Stimulated activated CD4-positive, alpha-beta T cell treated with anti-CD3 and anti-CD28 coated beads, Interleukin-1b, Interleukin-23, amount 100 ng/mL, for 4 hours (primary cell): Measurements from ENCODE around the gene ILF3.
A peak's percentile ranks its signal among the peaks of the same experiment; 100 is the strongest.

Source experiments
- DNase-seq, 2 donors: peaks; one replicate each; pipeline ENCODE4 v3.0.0-alpha.2; 2020; ENCODE audit warnings: low read depth in 2 of 2

Gene ILF3

DNA sequence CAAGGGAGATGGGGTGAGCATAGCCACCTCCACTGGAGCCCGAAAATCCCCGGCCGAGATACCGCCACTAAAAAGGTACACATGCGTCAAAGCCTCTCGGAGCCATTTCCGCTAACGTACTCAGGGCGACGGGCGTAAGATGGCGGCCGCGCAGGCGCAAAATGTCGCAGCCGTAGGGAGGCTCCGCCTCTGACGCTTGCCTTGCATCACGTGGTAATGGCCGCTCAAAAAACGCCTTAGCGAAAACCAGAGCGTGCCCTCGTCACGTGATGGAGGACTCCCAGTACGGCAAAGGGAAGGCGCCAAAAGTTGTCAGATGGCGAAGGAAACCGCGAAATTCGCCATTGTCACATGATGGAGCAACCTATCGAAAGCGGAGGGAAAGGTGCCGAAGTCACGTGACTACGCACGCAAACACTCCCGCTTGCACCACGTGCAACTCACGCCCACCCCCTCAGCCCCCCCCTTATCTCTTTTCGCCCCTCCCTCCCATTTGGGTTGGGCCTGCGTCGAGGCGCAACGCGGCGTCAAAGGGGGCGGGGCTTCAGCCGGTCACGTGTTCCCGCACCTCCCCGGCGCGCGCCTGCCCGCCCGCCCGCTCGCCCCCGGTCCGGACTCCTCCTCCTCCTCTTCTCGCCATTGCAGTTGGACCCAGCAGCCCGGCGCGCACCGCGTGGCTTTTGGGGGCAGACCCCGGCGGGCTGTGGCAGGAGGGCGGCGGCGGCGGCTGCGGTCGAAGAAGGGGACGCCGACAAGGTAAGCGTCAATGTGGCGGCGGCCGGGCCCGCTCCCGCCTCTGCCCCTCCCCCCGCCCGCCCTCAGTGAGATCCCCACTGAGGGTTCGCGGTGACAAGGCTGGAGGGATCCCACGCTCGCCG lies at the start of gene ILF3:
TSS of gene ILF3 (plus strand) at position 615 of the 878 bp plus-strand sequence. CDS start 16,260 bp downstream, outside the sequence.
- DNase-seq = peak; percentile 97 to 99

DNA sequence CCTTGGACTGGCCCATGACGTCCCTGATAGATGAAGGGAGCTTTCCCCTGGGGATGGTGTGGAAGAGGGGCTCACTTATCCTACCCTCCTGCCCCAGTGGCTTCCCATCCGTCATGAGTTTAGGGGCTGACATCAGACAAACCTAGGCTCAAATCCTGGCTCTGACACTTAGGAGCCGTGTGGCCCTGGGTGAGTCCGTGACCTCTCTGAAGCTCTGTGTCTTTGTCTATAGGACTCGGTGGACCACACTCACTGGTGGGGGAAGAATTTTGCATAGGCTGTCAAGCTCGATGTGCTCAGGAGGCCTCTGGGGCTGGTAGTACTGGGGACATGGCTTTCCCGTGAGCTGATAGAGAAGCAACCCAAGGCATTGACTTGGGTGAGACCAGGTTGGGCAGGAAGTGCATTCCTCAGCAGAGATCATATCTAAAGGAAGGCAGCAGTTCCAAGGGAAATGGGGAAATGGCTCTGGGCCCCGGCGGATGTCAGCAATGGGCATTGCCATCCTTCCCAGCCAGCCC lies 49.6 kb upstream of the ILF3 start:
- DNase-seq = no peak

DNA sequence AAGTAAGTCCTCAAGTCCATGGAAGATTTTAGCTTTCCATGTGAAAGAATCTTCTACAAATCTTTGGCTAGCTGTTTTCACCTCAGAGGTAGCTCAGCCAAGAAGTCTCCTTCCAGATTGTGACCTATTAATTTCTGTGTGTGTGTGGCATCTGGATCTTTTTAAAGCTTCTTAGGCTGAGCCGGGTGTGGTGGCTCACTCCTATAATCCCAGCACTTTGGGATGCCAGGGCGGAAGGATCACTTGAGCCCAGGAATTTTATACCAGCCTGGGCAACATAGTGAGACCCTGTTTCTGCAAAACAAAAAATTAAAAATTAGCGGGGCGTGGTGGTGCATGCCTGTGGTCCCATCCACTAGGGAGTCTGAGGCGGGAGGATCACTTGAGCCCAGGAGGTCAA lies 42.2 kb upstream of the ILF3 start:
- DNase-seq = no peak

DNA sequence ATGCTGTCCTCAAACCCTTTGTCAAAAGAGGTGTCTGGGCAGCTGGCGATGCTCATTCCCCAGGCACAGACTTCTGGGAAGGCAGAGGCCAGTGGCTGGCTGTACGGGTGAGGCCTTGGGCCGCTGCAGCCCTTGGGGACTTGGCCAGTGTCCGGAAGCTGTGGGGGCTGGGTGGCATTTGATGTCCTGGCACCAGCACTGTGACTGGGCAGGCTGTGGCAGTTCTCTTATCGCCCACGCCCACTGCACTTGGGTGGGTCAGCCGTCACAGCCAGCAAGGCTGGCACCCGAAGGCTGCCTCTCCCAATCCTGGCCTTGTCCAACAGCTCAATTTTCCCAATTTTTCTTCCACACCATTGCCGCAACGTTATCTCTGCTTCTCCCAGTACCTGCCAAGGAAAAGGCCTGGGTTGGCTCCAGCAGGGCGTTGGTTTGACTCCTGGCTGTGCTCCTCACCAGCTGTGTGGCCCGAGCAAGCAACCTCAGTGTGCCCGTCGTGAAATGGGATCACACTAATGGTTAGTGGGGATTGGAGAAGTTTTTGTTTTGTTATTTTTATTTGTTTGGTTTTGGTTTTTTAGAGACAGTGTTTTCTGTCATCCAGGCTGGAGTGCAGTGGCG lies 41.5 kb upstream of the ILF3 start:
- no peak for DNase-seq

DNA sequence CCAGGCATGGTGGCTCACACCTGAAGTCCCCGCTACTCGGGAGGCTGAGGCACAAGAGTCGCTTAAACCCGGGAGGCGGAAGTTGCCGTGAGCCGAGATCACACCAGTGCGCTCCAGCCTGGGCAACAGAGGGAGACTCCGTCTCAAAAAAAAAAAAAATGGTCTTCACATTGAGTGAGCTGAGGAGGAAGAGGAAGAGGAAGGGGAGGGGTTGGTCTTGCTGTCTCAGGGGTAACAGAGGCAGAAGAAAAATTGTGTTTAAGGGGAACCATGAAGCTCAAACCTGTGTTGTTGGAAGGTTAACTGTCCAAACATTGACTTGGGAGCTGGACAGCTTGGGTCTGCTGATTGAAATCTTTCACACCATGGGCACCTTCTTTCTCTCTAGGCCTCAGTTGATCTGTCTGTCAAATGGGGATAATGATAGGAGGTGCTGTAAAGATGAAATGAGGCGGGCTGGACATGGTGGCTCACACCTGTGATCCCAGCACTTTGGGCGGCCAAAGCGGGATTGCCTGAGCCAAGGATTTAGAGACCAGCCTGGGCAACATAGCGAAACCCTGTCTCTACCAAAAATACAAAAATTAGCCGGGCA lies 38.6 kb upstream of the ILF3 start:
- DNase-seq = no peak

DNA sequence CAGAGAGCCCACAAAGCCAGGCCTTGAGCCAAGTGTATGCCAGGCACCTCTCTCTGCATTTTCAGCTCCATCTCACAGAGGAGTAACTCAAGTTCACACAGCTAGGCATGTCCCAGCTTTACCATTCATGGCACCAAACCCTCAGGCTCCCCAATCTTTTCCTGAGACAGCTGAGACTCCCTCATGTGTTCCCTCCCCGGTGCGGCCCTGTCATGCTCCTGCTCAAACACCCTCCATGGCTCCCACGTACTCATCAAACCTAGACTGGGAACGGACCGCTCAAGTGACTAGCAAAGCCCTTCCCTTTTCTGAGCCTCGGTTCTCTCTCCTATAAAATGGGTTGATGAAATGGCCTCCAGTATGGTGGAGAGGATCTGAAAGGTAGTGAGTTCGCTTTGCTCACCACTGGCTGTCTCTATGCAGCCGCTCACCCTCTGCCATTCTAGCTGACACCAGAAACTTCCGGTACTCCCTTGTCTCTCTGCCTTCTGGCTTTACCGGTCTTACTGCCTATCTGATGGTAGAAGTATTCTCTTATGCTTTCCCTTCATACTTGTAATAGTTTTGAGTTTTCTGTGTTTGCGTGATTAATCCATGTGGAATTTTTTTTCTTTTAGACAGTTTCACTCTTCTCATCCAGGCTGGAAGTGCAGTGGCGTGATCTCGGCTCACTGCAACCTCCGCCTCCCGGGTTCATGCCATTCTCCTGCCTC lies 36.6 kb upstream of the ILF3 start:
- DNase-seq = no peak

- DNase-seq = no peak
Measured at GRCh38 chr19:10618846-10619245, 35.3 kb upstream of the ILF3 start.

- DNase-seq = no peak
Measured at GRCh38 chr19:10620786-10621185, 33.4 kb upstream of the ILF3 start.

- DNase-seq = no peak
Measured at GRCh38 chr19:10621966-10622365, 32.2 kb upstream of the ILF3 start.

- DNase-seq = no peak
Measured at GRCh38 chr19:10624585-10624984, 29.6 kb upstream of the ILF3 start.

GRCh38 chr19:10625003-10625761 lies 29.0 kb upstream of the ILF3 start, which contains the start of gene SLC44A2:
Gene SLC44A2 (plus strand): TSS chr19:10625553. CDS start chr19:10625634, 81 bp downstream.
- no peak for DNase-seq

DNA sequence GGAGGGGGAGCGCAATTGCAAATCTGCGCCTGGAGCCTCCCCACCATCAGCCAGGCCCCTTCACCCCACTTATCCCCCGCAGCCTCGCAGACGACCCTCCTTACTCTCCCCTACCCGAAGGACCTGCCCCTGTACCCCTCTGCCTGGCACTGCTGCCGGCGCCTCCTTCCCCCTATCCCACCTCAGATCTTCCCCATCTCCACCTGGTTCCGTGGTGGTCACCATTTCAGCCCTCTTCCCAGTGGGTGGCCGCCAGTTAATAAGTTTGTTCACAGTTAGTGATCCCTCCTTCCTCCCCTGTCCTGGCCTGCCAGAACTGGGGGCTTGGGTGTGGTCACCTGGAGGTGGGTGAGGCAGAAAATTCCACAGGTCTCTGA lies 28.4 kb upstream of the ILF3 start:
- DNase-seq = no peak

- no peak for DNase-seq
Measured at GRCh38 chr19:10631874-10632273, 22.3 kb upstream of the ILF3 start.

DNA sequence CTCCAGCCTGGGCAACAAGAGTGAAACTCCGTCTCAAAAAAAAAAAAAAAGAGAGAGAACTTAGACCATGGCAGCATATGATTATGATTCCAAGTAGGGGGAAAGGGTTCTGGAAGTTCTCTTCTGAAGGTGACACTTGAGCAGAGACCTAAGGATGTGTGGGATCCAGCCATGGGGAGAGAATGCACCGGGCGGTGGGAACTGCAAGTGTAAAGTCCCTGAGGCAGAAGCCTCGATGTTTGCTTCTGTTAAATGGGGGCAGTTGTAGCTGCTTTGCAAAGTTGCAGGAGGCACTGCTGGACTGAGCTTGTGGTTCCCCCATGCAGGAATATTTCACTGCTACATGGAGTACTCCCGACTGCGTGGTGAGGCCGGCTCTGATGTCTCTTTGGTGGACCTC lies 19.7 kb upstream of the ILF3 start:
- no peak for DNase-seq

GRCh38 chr19:10634963-10635362 lies 19.2 kb upstream of the ILF3 start:
- no peak for DNase-seq

DNA sequence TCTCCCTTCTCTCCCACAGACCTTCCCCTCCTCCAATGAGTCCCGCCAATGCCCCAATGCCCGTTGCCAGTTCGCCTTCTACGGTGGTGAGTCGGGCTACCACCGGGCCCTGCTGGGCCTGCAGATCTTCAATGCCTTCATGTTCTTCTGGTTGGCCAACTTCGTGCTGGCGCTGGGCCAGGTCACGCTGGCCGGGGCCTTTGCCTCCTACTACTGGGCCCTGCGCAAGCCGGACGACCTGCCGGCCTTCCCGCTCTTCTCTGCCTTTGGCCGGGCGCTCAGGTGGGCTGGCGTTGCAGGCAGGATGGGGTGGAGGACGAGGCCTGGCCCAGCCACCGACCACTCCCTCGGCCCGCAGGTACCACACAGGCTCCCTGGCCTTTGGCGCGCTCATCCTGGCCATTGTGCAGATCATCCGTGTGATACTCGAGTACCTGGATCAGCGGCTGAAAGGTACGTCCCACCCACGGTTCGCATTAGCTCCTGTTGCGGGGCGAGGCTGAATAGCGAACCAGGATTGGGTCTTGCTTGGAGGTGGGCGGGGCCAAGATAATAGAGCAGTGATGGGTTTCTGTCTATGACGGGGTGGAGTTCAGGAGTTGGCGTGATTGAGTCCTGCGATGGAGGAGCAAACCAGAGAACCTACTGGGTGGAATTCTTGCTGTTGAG lies 17.7 kb upstream of the ILF3 start:
- DNase-seq = no peak

GRCh38 chr19:10637894-10638293 lies 16.3 kb upstream of the ILF3 start:
- DNase-seq = no peak

DNA sequence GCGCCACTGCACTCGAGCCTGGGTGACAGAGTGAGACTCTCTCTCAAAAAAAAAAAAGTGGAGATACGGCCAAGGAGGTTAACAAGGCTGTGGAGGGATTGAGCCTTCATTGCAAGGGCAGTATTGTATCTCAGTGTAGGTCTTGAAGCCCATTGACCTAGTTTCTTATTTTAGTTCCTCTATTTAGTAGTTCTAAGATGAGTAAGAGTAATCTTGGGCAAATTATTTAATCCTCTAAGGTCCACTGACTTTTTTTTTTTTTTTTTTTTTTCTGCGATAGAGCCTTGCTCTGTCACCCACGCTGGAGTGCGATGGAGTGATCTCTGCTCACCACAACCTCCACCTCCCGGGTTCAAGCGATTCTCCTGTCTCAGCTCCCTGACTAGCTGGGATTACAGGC lies 14.3 kb upstream of the ILF3 start:
- no peak for DNase-seq

- DNase-seq = no peak
Measured at GRCh38 chr19:10640361-10640760, 13.8 kb upstream of the ILF3 start.

GRCh38 chr19:10641248-10641647 lies 12.9 kb upstream of the ILF3 start:
- no peak for DNase-seq
